ENCODE data around the gene CDC34.

GRCh38 chr19:494171-495080 is 37.1 kb upstream of the CDC34 start:
- TF ChIP-seq CTCF (IDR thresholded peaks at IDR 0.05) = no peak
- TF ChIP-seq POLR2A (IDR thresholded peaks at IDR 0.05) = no peak
